ACHN (cell line): ENCODE results near the gene SELENBP1.
"Not testable (repeated sequence)": the region's sequence is repeated elsewhere in the genome, so short reads cannot be mapped to it uniquely, and the experiment has no call there.

ENCODE experiments used
- DNase-seq: peaks from one replicate; pipeline ENCODE4 v3.0.0-alpha.2; 2015
- in situ Hi-C: cut with HindIII; loops from 2 replicates; pipeline ENCODE4 v1.10.0; 2017; ENCODE audit warnings: low sequenced_read_pairs, low pct_ligation_motif_present, low pct_unique_long_range_greater_than_20kb

The SELENBP1 gene

DNA sequence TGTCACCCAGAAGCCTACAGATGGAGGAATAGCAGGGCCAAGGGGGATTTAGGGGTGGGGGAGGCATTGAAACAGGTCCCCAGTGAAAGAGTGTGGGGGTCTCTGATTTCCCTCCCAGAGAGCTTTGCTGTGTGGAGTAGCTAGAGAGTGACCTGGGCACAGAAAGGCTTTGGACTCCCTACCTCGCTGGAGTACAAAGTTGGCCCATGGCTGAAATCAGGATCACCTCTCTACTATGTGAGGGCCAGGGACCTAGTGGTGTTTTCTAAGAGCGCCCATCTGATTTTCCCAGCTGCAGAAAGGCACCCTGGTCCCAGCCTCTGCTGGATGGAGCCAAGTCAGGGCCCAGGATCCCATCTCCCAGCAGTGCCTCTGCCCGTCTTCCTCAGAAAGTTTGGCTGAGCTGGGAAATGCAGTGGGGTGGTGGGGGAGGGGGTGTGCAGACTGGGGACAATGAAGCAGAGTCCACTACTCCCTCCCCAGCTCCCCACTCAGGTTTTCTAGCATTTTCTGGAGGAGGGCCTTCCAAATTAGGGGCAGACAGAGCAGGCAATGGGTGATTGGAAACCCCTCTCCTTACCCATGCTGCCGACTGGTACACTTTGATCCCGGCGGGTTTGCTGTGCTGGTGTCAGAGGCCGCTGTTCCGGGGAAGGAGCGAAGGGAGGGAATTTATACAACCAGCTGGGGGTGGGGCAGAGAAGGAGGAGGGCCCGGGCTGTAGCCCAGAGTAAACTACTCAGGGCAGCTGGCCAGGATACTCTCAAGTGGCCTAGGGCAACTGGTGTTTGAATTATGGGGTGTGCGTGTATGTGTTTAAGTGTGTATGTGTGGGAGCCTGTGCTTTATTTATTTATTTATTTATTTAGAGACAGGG lies at the start of gene SELENBP1:
Gene SELENBP1, minus strand, starts transcription at position 648 of the 877 bp plus-strand sequence. Its CDS starts 64 bp downstream, at position 584.
- no peak for DNase-seq
- in situ Hi-C loops: no loop called here

DNA sequence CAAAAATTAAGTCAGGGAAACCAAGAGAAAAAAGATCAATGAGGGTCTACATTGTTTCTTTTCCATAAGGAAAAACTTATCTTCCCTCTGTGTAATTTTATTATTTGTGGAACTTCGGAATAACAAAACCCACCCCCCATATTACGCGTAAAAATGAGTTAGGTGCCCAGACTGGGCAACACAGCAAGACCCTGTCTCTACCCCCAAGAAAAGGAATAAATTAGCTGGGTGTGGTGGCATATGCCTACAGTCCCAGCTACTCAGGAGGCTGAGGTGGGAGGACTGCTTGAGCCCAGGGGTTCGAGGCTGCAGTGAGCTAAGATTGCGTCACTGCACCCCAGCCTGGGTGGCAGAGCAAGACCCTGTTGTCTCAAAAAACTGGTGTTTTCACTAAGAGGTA lies 47.3 kb upstream of the SELENBP1 start:
- in situ Hi-C loops: no loop called here
- DNase-seq: no peak

DNA sequence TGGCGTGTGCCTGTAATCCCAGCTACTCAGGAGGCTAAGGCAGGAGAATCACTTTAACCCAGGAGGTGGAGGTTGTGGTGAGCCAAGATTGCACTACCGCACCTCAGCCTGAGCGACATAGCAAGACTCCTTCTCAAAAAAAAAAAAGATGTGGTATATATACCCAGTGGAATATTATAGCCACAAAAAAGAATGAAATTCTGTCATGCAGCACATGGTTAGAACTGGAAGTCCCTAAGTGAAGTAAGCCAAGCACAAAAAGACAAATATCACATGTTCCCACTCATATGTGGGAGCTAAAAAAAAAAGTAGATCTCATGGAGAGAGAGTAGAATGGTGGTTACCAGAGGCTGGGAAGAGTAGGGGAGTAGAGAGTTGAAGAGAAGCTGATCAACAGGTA lies 45.6 kb upstream of the SELENBP1 start:
- no peak for DNase-seq
- in situ Hi-C loops: no loop called here

DNA sequence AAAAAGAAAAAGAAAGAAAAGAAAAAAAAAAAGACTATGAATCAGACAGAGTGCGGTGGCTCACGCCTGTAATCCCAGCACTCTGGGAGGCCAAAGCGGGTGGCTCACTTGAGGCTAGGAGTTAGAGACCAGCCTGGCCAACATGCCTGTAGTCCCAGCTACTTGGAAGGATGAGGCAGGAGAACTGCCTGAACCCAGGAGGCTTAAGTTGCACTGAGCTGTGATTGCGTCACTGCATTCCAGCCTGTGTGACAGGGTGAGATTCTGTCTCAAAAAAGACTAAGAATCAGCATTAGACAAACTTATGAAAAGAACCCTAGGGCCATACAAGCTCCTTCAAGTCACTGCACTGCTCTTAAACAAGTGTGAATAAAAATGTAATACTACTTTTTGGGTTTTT lies 43.7 kb upstream of the SELENBP1 start:
- in situ Hi-C loops: no loop called here

DNA sequence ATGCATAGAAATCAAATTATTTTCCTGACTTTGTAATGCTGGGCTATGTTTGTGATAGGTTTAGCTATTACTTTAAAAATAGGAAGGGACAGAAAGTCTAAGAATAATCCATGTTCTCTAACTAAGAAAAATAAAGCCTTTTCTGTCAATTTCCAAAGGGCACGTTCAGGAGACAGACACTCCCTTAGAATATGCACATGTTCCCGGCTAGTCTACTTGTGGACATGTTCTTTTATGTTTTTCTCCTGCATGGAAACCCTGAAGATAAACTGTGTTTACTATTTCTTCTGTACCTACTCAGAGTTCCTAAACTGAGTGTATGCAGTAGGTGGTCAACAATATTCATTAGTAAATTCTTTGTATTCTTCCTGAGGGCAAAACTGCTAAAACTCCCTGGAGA lies 39.4 kb upstream of the SELENBP1 start:
- in situ Hi-C loops: no loop called here
- no peak for DNase-seq

More for the DNA sequence above, 43.7 kb upstream of the SELENBP1 start:
- DNase-seq: no peak

DNA sequence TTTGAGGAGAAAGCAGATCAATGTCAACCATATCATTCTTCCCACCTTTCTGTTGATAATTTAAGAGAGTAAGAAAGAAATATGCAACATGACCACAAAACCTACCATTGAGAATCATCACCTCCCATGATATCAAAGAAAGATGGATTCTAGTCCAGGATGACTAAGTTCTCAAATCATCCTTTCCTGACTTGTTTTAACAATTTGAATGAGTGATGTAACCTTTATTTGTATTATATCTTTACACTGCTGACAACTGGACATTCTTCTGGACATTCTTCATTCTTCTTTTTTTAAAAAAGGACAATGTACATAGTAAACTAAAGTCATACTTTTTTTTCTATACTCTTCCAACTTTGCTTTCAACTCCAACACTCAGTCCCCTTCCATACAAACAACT lies 36.4 kb upstream of the SELENBP1 start:
- in situ Hi-C loops: no loop called here
- no peak for DNase-seq

DNA sequence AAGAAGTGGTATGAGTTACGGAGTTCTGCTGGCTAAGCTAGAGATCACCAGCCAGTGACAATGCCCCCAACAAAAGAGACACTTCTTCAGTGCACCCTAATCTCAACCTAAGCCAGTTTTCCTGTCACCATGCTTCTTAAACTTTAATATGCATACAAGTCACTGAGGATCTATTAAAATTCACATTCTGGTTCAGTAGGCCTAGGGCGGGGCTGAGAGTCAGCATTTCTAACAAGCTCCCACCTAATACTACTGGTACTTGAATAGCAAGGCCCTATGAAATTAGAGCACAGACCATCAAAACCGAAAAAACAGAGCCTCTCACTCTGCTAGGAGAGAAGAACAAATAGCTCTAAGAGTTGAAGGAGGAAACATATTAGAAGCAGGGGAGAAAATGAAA lies 34.8 kb upstream of the SELENBP1 start:
- in situ Hi-C loops: no loop called here

DNA sequence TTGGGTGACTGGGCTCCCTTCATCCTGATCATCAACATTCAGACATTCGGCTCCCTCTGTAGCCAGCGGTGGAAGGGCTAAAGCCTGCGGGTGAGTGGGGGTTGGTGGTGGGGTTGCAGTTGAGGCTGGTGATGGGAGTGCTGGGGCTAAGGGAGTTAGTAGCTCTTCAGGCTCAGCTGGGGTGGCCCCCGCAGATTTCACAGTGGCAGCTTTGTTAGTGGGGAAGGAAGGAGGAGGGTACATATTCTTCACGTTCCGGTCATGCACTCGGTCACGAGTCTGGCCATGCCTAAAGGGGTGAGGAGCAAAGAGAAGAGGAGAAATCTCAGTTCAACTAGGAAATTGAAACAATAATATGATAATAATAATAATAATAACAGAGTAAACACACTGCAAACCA lies 33.7 kb upstream of the SELENBP1 start:
- DNase-seq: no peak
- in situ Hi-C loops: no loop called here

More for the DNA sequence above, 34.8 kb upstream of the SELENBP1 start:
- no peak for DNase-seq

DNA sequence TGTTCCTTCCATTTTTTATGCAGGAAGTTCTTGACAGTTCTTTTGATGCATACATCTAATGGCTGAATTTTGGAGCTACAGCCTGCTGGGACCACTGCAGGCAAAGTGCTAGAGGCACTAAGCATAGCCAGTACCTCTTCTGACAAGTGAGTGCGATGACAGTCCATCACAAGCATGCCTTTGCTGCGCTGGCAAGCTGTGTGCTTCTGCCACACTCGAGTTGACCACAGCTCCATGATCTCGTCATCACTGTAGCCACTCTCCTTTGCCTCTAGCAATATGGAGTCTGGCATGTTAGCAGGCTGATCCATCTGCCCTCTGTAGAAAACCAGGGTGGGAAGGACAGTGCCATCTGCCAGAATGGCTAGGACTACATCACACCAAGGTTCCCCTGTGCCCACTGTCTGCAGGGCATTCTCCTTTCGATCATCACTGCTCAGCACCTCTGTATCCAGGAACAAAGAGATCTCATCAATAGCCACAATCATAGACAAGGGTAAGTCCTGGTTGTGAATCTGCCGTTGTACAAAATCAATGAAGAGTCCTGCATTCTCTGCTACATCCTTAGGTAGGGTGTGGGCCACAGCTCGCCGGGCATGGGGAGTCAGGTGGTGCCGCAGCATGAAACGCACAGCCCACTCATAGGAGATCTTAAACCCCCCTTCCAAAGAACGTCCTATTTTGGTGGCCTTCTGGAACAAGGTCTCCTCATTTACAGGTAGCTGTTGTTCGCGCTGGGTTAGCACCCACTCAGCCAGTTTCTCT lies 32.9 kb upstream of the SELENBP1 start:
- DNase-seq: no peak
- in situ Hi-C loops: no loop called here

DNA sequence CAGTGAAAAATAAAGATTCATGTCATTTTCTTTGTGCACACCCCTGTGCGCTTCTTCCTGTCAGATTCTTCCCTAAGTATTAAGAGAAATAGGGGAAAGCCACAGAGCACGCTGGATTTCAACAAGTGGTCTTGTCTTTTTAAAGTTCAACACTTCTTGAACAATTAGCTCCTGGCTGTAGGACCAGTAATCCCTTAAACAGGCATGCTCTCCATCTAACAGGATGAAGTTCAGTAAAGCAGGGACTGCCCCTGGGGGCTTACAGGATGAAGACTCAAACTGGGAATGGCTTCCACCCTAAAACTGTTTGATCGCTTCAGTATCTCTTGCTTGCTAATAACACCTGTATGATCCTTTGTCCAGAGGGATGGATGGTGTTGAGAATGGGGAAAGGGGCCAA lies 31.1 kb upstream of the SELENBP1 start:
- in situ Hi-C loops: no loop called here
- DNase-seq: no peak

DNA sequence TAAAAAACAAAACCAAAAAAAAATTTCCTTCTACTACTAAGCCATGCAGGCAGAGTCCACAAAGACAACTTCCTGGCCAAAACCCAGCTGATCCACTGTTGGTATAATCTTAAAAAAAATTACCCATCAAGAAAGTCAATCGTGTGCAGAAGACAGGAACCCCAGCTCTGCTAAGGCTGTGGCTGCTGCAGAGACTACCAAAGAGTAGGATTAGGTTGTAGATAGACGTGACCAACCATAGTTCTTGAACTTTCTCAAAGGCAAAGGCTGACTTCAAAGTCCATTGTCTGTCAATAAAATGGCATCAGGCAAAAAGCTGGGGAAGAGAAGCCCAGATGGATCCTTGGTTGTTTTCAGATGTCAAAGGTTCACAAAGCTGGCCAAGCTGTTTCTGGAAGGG lies 30.3 kb upstream of the SELENBP1 start:
- in situ Hi-C loops: no loop called here
- no peak for DNase-seq

DNA sequence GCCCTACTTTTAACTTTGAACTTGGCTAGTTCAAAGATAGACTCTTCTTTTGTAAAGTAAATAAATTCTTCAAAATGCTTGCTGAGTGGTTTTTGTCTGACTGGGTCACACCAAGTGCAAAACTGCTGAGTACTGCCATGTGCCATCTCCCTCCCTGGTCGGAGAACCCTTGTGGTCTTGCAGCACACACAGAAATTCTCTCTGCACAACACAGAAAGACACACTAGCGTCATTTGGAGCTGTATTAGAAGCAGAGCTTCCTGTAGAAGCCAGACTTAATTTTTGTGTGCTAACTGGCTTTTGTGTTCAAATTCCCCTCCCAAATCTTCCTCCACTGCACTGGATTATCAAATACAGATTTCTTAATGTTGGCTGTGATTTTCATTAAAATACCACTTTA lies 29.4 kb upstream of the SELENBP1 start:
- in situ Hi-C loops: no loop called here
- no peak for DNase-seq

DNA sequence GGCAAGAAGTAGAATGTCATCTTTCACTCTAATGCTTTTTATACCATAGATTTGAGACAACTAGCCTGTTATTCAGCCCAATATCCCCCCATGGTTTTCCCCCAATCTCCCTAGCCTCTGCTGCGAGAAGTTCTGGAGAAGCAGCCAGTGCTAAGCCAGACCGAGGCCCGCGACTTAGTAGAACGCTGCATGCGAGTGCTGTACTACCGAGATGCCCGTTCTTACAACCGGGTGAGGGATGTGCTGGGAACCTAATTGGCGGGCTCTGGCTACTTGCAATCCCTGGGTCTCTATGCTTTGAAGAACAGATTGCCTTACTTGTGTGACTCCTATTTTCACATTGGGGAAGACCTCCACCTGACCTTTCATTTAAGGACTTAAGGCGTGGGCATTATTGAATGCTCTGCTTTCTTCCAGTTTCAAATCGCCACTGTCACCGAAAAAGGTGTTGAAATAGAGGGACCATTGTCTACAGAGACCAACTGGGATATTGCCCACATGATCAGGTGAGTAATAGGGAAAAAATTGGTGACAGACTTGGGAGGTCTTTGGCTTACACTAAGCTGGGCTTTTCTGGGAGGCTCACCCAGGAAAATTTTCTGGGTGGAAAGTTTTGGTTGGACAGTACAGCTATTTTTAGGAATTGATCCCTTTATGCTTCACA lies 28.8 kb upstream of the SELENBP1 start:
- DNase-seq: peak; percentile 8

DNA sequence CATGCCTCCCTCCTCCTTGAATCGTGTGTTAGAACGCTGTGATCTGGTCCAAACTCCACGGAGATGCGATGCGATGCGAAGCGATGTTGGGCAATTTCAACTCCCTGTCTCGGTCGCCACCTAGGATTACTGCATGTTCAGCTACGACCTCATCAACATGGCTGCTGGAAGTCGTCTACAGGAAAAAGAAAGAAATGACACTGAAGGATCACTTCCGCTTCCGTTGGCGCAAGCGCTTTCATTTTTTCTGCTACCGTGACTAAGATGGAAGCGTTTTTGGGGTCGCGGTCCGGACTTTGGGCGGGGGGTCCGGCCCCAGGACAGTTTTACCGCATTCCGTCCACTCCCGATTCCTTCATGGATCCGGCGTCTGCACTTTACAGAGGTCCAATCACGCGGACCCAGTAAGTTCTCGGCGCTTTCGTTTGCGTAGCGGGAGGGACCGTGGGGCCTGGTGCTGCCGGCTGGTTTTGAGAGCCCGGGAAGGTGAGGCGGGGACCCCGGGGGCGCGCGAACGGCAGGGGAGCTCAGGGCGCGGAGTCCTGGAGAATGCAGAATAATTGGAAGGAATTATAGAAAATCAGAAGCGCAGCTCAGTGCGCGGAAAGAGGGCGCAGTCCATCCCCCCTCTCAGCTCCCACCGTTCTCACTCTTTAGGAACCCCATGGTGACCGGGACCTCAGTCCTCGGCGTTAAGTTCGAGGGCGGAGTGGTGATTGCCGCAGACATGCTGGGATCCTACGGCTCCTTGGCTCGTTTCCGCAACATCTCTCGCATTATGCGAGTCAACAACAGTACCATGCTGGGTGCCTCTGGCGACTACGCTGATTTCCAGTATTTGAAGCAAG lies 27.0 kb upstream of the SELENBP1 start, which contains the start of gene PSMB4:
Gene PSMB4, plus strand, starts transcription at position 250 of the 848 bp plus-strand sequence. Its CDS starts 15 bp downstream, at position 265.
- in situ Hi-C loops: no loop called here
- peak; percentile 93 for DNase-seq

More for the DNA sequence above, 28.8 kb upstream of the SELENBP1 start:
- in situ Hi-C loops: no loop called here

DNA sequence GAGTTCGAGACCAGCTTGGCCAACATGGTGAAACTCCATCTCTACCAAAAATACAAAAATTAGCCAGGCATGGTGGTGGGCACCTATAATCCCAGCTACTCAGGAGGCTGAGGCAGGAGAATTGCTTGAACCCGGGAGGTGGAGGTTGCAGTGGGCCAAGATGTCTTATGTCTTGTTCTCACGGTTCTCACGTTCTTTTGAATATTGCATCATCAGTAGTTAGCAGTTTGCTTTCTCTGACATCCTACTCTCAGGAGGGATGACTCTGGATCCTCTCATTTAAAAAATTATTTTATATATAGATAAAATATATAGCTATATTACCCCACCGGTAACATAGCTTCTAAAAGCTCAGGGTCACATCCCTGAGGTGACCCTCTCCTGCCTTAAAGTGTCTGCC lies 23.8 kb upstream of the SELENBP1 start:
- in situ Hi-C loops, DNase-seq: not testable (repeated sequence)

DNA sequence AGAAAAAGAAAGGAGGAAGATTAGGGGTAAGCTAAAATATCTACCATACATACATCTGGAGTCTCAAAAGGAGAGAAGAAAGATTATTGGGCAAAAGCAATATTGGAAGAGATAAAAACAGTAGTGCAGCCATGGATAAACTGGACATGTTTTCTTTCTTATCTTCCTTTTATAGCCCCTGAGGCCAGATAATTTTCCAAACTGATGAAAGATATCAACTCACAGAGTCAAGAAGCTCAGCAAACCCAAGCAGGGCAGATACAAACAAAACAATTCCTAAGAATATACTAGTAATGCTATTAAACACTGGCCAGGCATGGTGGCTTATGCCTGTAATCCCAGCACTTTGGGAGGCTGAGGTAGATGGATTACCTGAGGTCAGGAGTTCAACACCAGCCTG lies 21.1 kb upstream of the SELENBP1 start:
- no peak for DNase-seq
- in situ Hi-C loops: no loop called here

DNA sequence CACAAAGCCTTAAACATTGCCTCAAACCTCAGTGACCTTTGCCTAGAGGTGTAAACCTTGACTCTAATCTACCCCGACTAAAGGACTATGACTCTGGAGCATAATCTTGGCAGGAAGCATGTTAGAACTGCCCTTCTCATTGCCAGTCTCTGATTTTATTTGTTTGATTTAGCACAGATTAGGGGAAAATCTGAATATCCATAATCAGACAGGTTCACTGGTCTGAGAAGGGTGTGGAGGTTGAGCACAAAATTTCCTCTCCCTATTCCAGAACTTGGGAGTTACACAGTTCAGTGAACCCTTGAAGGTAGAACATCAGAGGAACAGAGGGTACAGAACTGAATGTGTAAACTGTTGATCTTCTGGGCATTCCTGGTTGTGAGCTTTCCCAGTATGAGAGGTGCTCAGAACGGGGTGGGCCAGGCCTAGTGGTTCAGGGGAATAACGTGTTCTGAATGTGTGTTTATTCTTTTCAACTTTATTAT lies 18.6 kb upstream of the SELENBP1 start:
- in situ Hi-C loops: no loop called here

More for the DNA sequence above, 18.6 kb upstream of the SELENBP1 start:
- no peak for DNase-seq
